GM10248 (cell line): ENCODE measurements around the gene COL1A1.

ENCODE experiments used
- CTCF ChIA-PET: fragments of 300-600 bp; sonication (Branson Sonifier 250); formaldehyde crosslinking; extraction: SDS; loops from one replicate; lab custom pipeline; 2021; ENCODE audit warnings: antibody characterized with exemption; lab: Yijun Ruan, JAX
- POLR2A ChIA-PET: fragments of 350-650 bp; sonication (Branson Sonifier 250); formaldehyde crosslinking; extraction: SDS; loops from one replicate; lab custom pipeline; 2020; ENCODE audit warnings: antibody characterized with exemption; lab: Yijun Ruan, JAX
- DNase-seq: peaks from one replicate; pipeline ENCODE4 v3.0.0; 2012; ENCODE audit errors: extremely low spot score
- TF ChIP-seq, protein P1 (sequence below): IDR thresholded peaks from 2 replicates; pipeline ENCODE4 v1.5.1; 2012; ENCODE audit warnings: mild to moderate bottlenecking, low read depth; ENCODE audit errors: extremely low read depth, missing control alignments, control extremely low read depth

Gene COL1A1

DNA sequence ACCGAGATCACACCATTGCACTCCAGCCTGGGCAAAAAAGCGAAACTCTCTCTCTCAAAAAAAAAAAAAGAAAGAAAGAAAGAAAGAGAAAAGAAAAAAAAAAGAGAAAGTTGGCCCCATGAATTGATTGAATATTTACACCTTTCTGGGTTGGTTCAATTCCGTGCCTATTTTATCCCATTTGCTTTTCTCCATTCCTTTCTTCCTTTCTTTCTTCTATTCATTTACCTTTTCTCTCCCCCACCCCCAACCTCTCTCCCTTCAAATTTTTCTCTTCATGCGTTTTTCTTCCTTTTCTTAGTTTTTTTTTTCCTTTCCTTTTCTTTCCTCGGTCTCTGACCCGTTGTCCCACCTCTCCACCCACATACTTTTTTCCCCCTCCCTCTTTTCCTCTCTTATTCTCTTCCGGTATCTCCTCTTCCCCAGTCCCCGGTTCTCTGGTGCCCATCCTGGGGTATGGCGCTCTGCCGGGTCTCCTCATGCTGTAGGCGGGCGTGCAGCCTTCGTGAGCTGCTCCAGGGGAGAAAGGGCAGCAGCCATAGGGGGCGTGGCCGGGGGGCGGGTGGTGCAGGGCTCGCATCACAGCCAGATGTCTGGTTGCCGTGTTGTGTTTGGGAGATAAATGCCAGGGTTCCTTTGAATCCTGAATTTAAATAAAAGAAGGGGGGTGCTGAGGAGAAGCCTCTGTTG is 5.3 kb upstream of the COL1A1 start:
- CTCF ChIA-PET, result interaction anchor here (0.8 to 8.2 kb wide), 2 partner anchors 63 to 96 kb away, joined by 4 to 324 read pairs; no protein-coding TSS in a partner anchor
- TF ChIP-seq, protein P1, sequence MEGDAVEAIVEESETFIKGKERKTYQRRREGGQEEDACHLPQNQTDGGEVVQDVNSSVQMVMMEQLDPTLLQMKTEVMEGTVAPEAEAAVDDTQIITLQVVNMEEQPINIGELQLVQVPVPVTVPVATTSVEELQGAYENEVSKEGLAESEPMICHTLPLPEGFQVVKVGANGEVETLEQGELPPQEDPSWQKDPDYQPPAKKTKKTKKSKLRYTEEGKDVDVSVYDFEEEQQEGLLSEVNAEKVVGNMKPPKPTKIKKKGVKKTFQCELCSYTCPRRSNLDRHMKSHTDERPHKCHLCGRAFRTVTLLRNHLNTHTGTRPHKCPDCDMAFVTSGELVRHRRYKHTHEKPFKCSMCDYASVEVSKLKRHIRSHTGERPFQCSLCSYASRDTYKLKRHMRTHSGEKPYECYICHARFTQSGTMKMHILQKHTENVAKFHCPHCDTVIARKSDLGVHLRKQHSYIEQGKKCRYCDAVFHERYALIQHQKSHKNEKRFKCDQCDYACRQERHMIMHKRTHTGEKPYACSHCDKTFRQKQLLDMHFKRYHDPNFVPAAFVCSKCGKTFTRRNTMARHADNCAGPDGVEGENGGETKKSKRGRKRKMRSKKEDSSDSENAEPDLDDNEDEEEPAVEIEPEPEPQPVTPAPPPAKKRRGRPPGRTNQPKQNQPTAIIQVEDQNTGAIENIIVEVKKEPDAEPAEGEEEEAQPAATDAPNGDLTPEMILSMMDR, result no peak
- POLR2A ChIA-PET, result no interaction called here
- DNase-seq, result no peak

DNA sequence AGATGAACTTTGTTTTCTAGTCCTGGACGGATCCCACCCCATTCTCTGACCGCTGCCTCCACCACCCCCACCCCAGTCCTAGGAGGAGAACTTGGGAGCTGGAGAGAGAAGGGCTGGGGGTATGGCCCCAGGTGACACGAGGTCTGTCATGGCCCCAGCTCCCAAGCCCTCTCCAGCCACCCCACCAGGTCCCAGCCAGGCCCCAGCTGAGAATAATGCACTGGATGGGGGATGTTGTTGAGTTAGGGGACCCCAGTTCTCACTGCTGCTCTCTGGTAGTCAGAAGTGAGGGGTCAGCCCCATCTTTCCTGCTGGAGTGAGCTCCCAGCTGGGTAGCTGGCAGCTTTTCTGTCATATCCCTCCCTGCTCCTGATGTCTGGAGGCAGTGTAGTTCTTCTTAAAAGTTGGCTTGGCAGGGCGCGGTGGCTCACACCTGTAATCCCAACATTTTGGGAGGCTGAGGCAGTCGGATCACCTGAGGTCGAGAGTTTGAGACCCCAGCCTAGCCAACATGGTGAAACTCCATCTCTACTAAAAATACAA is 4.6 kb upstream of the COL1A1 start:
- CTCF ChIA-PET, result interaction anchor here (1.0 to 8.2 kb wide), 4 partner anchors 9 to 97 kb away, joined by 3 to 324 read pairs (median 110); partner anchors contain the start of gene TMEM92
- no peak for DNase-seq
- TF ChIP-seq, protein P1, result no peak
- POLR2A ChIA-PET, result no interaction called here

GRCh38 chr17:50205111-50205962 is 3.9 kb upstream of the COL1A1 start:
- POLR2A ChIA-PET, result no interaction called here
- DNase-seq, result no peak
- TF ChIP-seq, protein P1, result no peak
- CTCF ChIA-PET, result interaction anchor here (1.0 to 8.2 kb wide), 5 partner anchors 8 to 98 kb away, joined by 3 to 324 read pairs (median 128); partner anchors contain the start of gene TMEM92

- TF ChIP-seq, protein P1, result no peak
- POLR2A ChIA-PET, result no interaction called here
- no peak for DNase-seq
- CTCF ChIA-PET, result interaction anchor here (1.0 to 8.2 kb wide), 6 partner anchors 11 to 114 kb away, joined by 3 to 324 read pairs (median 110); partner anchors contain the start of gene TMEM92
These were observed 3.0 kb upstream of the COL1A1 start for GRCh38 chr17:50204431-50204830.

- no peak for DNase-seq
- CTCF ChIA-PET, result interaction anchor here (1.0 to 8.2 kb wide), 7 partner anchors 12 to 115 kb away, joined by 3 to 324 read pairs (median 91); partner anchors contain the start of gene TMEM92
- TF ChIP-seq, protein P1, result no peak
- POLR2A ChIA-PET, result no interaction called here
These were observed 2.3 kb upstream of the COL1A1 start for GRCh38 chr17:50203604-50204345.
